DOHH2 (cell line): ENCODE data around the gene LGR6.

ENCODE experiments used
- H3F3A ChIP-seq: fragments of 200-600 bp; sonication (generic), shearing (Covaris generic); 2 replicates; pipeline ENCODE4 v1.6.0; 2016; ENCODE audit warnings: antibody characterized with exemption, mild to moderate bottlenecking; ENCODE audit not compliant: control insufficient read depth, insufficient read depth
- H3K27ac ChIP-seq: fragments of 200-600 bp; sonication (generic); 2 replicates; pipeline ENCODE4 v1.5.1; 2014; ENCODE audit warnings: low read depth, mild to moderate bottlenecking, low read length, moderate library complexity
- H3K27me3 ChIP-seq: fragments of 200-600 bp; sonication (generic); 2 replicates; pipeline ENCODE4 v1.6.1; 2014; ENCODE audit warnings: mild to moderate bottlenecking, low read length, mixed read lengths; ENCODE audit not compliant: control insufficient read depth
- H3K36me3 ChIP-seq: fragments of 200-600 bp; sonication (generic); 2 replicates; pipeline ENCODE4 v1.6.1; 2014; ENCODE audit warnings: mild to moderate bottlenecking, low read length, moderate library complexity, mixed read lengths; ENCODE audit not compliant: control insufficient read depth
- H3K4me1 ChIP-seq: fragments of 200-600 bp; sonication (generic); 2 replicates; pipeline ENCODE4 v1.6.1; 2014; ENCODE audit warnings: mild to moderate bottlenecking, low read length, mixed read lengths; ENCODE audit not compliant: control insufficient read depth
- H3K4me2 ChIP-seq: fragments of 200-600 bp; sonication (generic); 2 replicates; pipeline ENCODE4 v1.6.0; 2014; ENCODE audit warnings: mild to moderate bottlenecking, low read length, moderate library complexity
- H3K4me3 ChIP-seq: fragments of 200-600 bp; sonication (generic); 2 replicates; pipeline ENCODE4 v1.5.1; 2014; ENCODE audit warnings: mild to moderate bottlenecking, low read length, mixed read lengths
- H3K79me2 ChIP-seq: fragments of 200-600 bp; sonication (generic); 2 replicates; pipeline ENCODE4 v1.6.1; 2014; ENCODE audit warnings: mild to moderate bottlenecking, low read length, mixed read lengths; ENCODE audit not compliant: control insufficient read depth
- H3K9me2 ChIP-seq: fragments of 200-600 bp; sonication (generic); replicated peaks from 2 replicates; pipeline ENCODE4 v1.6.1; 2014; ENCODE audit warnings: mild to moderate bottlenecking, low read length, mixed read lengths; ENCODE audit not compliant: control insufficient read depth
- H3K9me3 ChIP-seq: fragments of 200-600 bp; sonication (generic); 2 replicates; pipeline ENCODE4 v1.6.1; 2014; ENCODE audit warnings: antibody characterized with exemption, low read length, mixed read lengths; ENCODE audit not compliant: control insufficient read depth, insufficient read depth
- H4K20me1 ChIP-seq: fragments of 200-600 bp; sonication (generic); 2 replicates; pipeline ENCODE4 v1.6.0; 2014; ENCODE audit warnings: low read depth, mild to moderate bottlenecking, antibody characterized with exemption, low read length, moderate library complexity; ENCODE audit not compliant: control insufficient read depth, insufficient read depth
- EZH2phosphoT487 ChIP-seq: fragments of 200-600 bp; sonication (generic); IDR thresholded peaks from 2 replicates; pipeline ENCODE4 v1.6.1; 2017; ENCODE audit warnings: borderline replicate concordance, mild to moderate bottlenecking, antibody characterized with exemption, low read length, moderate library complexity, mixed read lengths
- TF ChIP-seq, protein P1 (sequence below): fragments of 200-600 bp; sonication (generic); IDR thresholded peaks from one replicate; pipeline ENCODE4 v1.5.1; 2014; ENCODE audit warnings: antibody characterized with exemption, mild to moderate bottlenecking, low read depth, low read length; ENCODE audit not compliant: poor library complexity, severe bottlenecking

The LGR6 gene

DNA sequence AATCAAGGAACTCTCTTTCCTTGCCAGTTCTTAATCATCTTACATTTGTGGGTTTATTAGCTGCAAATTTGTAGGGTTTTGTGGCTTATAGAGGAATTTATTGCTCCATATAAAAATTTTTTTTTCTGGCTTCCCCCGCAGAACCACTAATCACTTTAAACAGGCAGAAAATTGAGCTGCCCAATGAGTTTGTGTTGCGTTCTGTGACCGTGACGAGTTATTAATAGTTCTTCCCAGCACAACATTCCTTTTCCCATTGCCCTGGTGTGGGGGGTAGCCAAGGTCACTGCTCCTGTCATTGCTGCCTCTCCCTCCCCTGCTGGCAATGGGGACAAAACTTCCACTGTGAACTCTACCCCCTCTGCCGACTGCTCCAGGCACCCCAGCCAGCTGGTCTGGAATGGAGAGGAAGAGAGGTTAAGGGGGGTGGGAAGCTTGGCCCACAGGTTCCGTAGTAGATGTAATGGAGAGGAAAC lies 93.1 kb downstream of the LGR6 start:
- Histone ChIP-seq H3K9me2 (no peaks in the 10 kb centered on the region), H3K4me1 (peaks cover 14% of the 10 kb centered on the region), H3K27me3 (peaks cover 19% of the 10 kb centered on the region), H3K79me2 (no peaks in the 10 kb centered on the region), H3K27ac (no peak overlapping the region), H3K4me3 (no peak overlapping the region), H4K20me1 (no peaks in the 10 kb centered on the region), H3K36me3 (no peaks in the 10 kb centered on the region), H3F3A (no peaks in the 10 kb centered on the region), H3K4me2 (no peak overlapping the region), H3K9me3 (no peaks in the 10 kb centered on the region)
- TF ChIP-seq, protein P1, sequence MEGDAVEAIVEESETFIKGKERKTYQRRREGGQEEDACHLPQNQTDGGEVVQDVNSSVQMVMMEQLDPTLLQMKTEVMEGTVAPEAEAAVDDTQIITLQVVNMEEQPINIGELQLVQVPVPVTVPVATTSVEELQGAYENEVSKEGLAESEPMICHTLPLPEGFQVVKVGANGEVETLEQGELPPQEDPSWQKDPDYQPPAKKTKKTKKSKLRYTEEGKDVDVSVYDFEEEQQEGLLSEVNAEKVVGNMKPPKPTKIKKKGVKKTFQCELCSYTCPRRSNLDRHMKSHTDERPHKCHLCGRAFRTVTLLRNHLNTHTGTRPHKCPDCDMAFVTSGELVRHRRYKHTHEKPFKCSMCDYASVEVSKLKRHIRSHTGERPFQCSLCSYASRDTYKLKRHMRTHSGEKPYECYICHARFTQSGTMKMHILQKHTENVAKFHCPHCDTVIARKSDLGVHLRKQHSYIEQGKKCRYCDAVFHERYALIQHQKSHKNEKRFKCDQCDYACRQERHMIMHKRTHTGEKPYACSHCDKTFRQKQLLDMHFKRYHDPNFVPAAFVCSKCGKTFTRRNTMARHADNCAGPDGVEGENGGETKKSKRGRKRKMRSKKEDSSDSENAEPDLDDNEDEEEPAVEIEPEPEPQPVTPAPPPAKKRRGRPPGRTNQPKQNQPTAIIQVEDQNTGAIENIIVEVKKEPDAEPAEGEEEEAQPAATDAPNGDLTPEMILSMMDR, result no peak
- TF ChIP-seq EZH2phosphoT487, result no peak

DNA sequence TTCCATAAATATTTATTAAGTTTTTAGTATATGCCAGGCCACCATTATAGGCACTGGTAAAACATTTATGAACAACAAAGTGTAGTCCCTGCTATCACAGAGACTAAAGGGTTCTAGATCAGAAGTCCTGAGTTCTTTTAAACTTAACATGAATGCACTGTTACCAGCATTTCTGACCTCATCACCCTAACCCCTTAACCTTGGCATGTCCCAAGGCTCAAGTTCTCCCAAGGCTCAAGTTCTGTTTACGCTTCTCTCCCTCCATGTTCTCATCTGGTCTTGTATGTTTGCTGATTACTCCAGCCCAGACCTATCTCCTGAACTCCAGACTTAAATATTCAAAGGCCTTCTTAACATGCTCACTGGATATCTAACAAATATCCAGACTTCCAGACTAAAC lies 93.6 kb downstream of the LGR6 start:
- Histone ChIP-seq H3K4me1 (peaks cover 14% of the 10 kb centered on the region), H3K4me2 (no peak overlapping the region)
- TF ChIP-seq EZH2phosphoT487, result no peak
- TF ChIP-seq, protein P1, result no peak

GRCh38 chr1:202288177-202288576 lies 94.6 kb downstream of the LGR6 start:
- no peak overlapping the region for H3K4me2 ChIP-seq
- H3K36me3 ChIP-seq, result no peaks in the 10 kb centered on the region
- TF ChIP-seq EZH2phosphoT487, result no peak
- TF ChIP-seq, protein P1, result no peak
- no peak overlapping the region for H3K4me3 ChIP-seq
- no peaks in the 10 kb centered on the region for H3K79me2 ChIP-seq
- no peaks in the 10 kb centered on the region for H3F3A ChIP-seq
- no peaks in the 10 kb centered on the region for H3K9me3 ChIP-seq
- H3K27ac ChIP-seq, result no peak overlapping the region
- H3K27me3 ChIP-seq, result peaks cover 17% of the 10 kb centered on the region
- no peaks in the 10 kb centered on the region for H3K9me2 ChIP-seq
- no peaks in the 10 kb centered on the region for H4K20me1 ChIP-seq
- peaks cover 9% of the 10 kb centered on the region for H3K4me1 ChIP-seq

More for the DNA sequence above, 93.6 kb downstream of the LGR6 start:
- Histone ChIP-seq H4K20me1 (no peaks in the 10 kb centered on the region), H3K79me2 (no peaks in the 10 kb centered on the region), H3K9me2 (no peaks in the 10 kb centered on the region), H3K4me3 (no peak overlapping the region), H3F3A (no peaks in the 10 kb centered on the region), H3K27me3 (peaks cover 17% of the 10 kb centered on the region), H3K27ac (no peak overlapping the region), H3K9me3 (no peaks in the 10 kb centered on the region), H3K36me3 (no peaks in the 10 kb centered on the region)
